Activated T-helper 1 cell treated with anti-CD3 and anti-CD28 coated beads, Interleukin-12 subunit alpha, Interleukin-12 subunit beta, Interleukin-2, Interleukin-4 antibody, amounts not matched to agents 30 ng/mL and 10 ng/mL and 1 ng/mL, durations not matched to agents 14 hours and 24 hours and 36 hours (primary cell): ENCODE data around the gene THADA. TPM values are rescaled to one million over a fixed set of nuclear protein-coding genes. Genes with fewer than 3 reads are reported as not detected.

ENCODE experiments used
- DNase-seq: peaks from one replicate; pipeline ENCODE4 v3.0.0; 2021; ENCODE audit warnings: low spot score
- H3K27ac Mint-ChIP-seq: one replicate; pipeline ENCODE4 v1.8.0; 2021; ENCODE audit warnings: mild to moderate bottlenecking, mixed read lengths
- H3K27me3 Mint-ChIP-seq: one replicate; pipeline ENCODE4 v1.8.0; 2022; ENCODE audit warnings: mild to moderate bottlenecking, moderate library complexity, mixed read lengths; ENCODE audit not compliant: insufficient read depth
- H3K36me3 Mint-ChIP-seq: one replicate; pipeline ENCODE4 v1.8.0; 2021; ENCODE audit warnings: low read depth, mixed read lengths
- H3K4me1 Mint-ChIP-seq: one replicate; pipeline ENCODE4 v1.8.0; 2021; ENCODE audit warnings: low read depth, mixed read lengths
- H3K4me3 Mint-ChIP-seq: one replicate; pipeline ENCODE4 v1.8.0; 2021; ENCODE audit warnings: mild to moderate bottlenecking, moderate library complexity, mixed read lengths
- H3K9me3 Mint-ChIP-seq: one replicate; pipeline ENCODE4 v1.8.0; 2021; ENCODE audit warnings: mixed read lengths
- intact Hi-C: fragments of 100-400 bp; cut with micrococcal nuclease; formaldehyde crosslinking; loops from one replicate; pipeline ENCODE4 v1.15.1; 2024
- total RNA-seq: library from RNA; stranded (reverse); gene quantifications from 2 replicates; pipeline ENCODE4 v1.2.3, GENCODE V29; 2022

The THADA gene
- total RNA-seq, 1 donor from 2014 or later: 51.7 TPM

GRCh38 chr2:43228321-43228751 is 367.5 kb downstream of the THADA start:
- H3K9me3 Mint-ChIP-seq: no peaks in the 10 kb centered on the region
- no peak for DNase-seq
- peaks cover 26% of the 10 kb centered on the region for H3K36me3 Mint-ChIP-seq
- H3K4me1 Mint-ChIP-seq: peaks cover 23% of the 10 kb centered on the region
- H3K27ac Mint-ChIP-seq: no peak overlapping the region
- H3K27me3 Mint-ChIP-seq: no peaks in the 10 kb centered on the region
- peak overlapping the region; percentile 2 for H3K4me3 Mint-ChIP-seq
- intact Hi-C loops: loop anchor here (2.0 to 5.0 kb wide), 2 partner anchors 370 to 401 kb away; no protein-coding TSS in a partner anchor

- intact Hi-C loops: loop anchor here (2.0 to 5.0 kb wide), 3 partner anchors 369 to 401 kb away; partner anchors contain the start of gene THADA
- no peak for DNase-seq
- Mint-ChIP-seq H3K9me3 (no peaks in the 10 kb centered on the region), H3K27me3 (no peaks in the 10 kb centered on the region), H3K36me3 (peaks cover 26% of the 10 kb centered on the region), H3K27ac (peak overlapping the region; percentile 89), H3K4me1 (peaks cover 25% of the 10 kb centered on the region), H3K4me3 (peak overlapping the region; percentile 85)
Observed at GRCh38 chr2:43227830-43228281, 368.0 kb downstream of the THADA start.

GRCh38 chr2:43226955-43227829 is 368.6 kb downstream of the THADA start:
- peak; percentile 60 for DNase-seq
- H3K4me1 Mint-ChIP-seq: peaks cover 32% of the 10 kb centered on the region
- H3K27ac Mint-ChIP-seq: peak overlapping the region; percentile 91
- H3K27me3 Mint-ChIP-seq: no peaks in the 10 kb centered on the region
- peaks cover 32% of the 10 kb centered on the region for H3K36me3 Mint-ChIP-seq
- peak overlapping the region; percentile 86 for H3K4me3 Mint-ChIP-seq
- no peaks in the 10 kb centered on the region for H3K9me3 Mint-ChIP-seq
- intact Hi-C loops: loop anchor here (1.0 to 5.0 kb wide), 8 partner anchors 53 to 941 kb away; partner anchors contain the start of genes PPM1B and THADA

GRCh38 chr2:43226558-43226954 is 369.3 kb downstream of the THADA start, which contains the start of gene ZFP36L2:
TSS of gene ZFP36L2 (minus strand) at chr2:43226606. CDS start at chr2:43226315, 291 bp downstream.
- DNase-seq: peak; percentile 95
- Mint-ChIP-seq H3K36me3 (peaks cover 38% of the 10 kb centered on the region), H3K9me3 (no peaks in the 10 kb centered on the region), H3K27ac (peak within 1 kb of the TSS; percentile 97), H3K27me3 (no peaks in the 10 kb centered on the region), H3K4me1 (peaks cover 38% of the 10 kb centered on the region), H3K4me3 (peak within 1 kb of the TSS; percentile 92)
- intact Hi-C loops: loop anchor here (1.0 to 5.0 kb wide), 8 partner anchors 52 to 942 kb away; partner anchors contain the start of genes PPM1B and THADA

- Mint-ChIP-seq H3K4me1 (peaks cover 44% of the 10 kb centered on the region), H3K9me3 (no peaks in the 10 kb centered on the region), H3K36me3 (peaks cover 41% of the 10 kb centered on the region), H3K4me3 (peak overlapping the region; percentile 92), H3K27me3 (no peaks in the 10 kb centered on the region), H3K27ac (peak overlapping the region; percentile 97)
- DNase-seq: peak; percentile 75
- intact Hi-C loops: loop anchor here (1.0 to 5.0 kb wide), 8 partner anchors 52 to 942 kb away; partner anchors contain the start of genes PPM1B and THADA
Observed at GRCh38 chr2:43225788-43226557, 369.9 kb downstream of the THADA start.

GRCh38 chr2:43225093-43225787 is 370.6 kb downstream of the THADA start:
- Mint-ChIP-seq H3K27me3 (no peaks in the 10 kb centered on the region), H3K27ac (peak overlapping the region; percentile 97), H3K9me3 (no peaks in the 10 kb centered on the region), H3K4me1 (peaks cover 51% of the 10 kb centered on the region), H3K4me3 (peak overlapping the region; percentile 92), H3K36me3 (peaks cover 42% of the 10 kb centered on the region)
- intact Hi-C loops: loop anchor here (5.0 kb wide), 1 partner anchor 398 kb away; no protein-coding TSS in a partner anchor
- DNase-seq: peak; percentile 60

- Mint-ChIP-seq H3K36me3 (peaks cover 42% of the 10 kb centered on the region), H3K4me3 (peak overlapping the region; percentile 92), H3K27ac (peak overlapping the region; percentile 48), H3K4me1 (peaks cover 55% of the 10 kb centered on the region), H3K27me3 (no peaks in the 10 kb centered on the region), H3K9me3 (no peaks in the 10 kb centered on the region)
- intact Hi-C loops: loop anchor here (5.0 kb wide), 1 partner anchor 397 kb away; no protein-coding TSS in a partner anchor
- DNase-seq: no peak
Observed at GRCh38 chr2:43224571-43225092, 371.2 kb downstream of the THADA start.

- intact Hi-C loops: no loop called here
- H3K4me3 Mint-ChIP-seq: peak overlapping the region; percentile 98
Observed at GRCh38 chr2:43224131-43224570, 371.7 kb downstream of the THADA start.

GRCh38 chr2:43223521-43224001 is 372.3 kb downstream of the THADA start:
- Mint-ChIP-seq H3K4me3 (peak overlapping the region; percentile 98), H3K9me3 (no peaks in the 10 kb centered on the region), H3K27ac (peak overlapping the region; percentile 99), H3K36me3 (peaks cover 38% of the 10 kb centered on the region), H3K27me3 (no peaks in the 10 kb centered on the region), H3K4me1 (peaks cover 55% of the 10 kb centered on the region)
- intact Hi-C loops: no loop called here
- DNase-seq: no peak

More at GRCh38 chr2:43224131-43224570, 371.7 kb downstream of the THADA start:
- DNase-seq: peak; percentile 71
- Mint-ChIP-seq H3K9me3 (no peaks in the 10 kb centered on the region), H3K4me1 (peaks cover 55% of the 10 kb centered on the region), H3K27me3 (no peaks in the 10 kb centered on the region), H3K27ac (peak overlapping the region; percentile 99), H3K36me3 (peaks cover 38% of the 10 kb centered on the region)

- DNase-seq: no peak
- peak overlapping the region; percentile 88 for H3K27ac Mint-ChIP-seq
- peaks cover 49% of the 10 kb centered on the region for H3K4me1 Mint-ChIP-seq
- intact Hi-C loops: no loop called here
- H3K9me3 Mint-ChIP-seq: no peaks in the 10 kb centered on the region
- no peaks in the 10 kb centered on the region for H3K27me3 Mint-ChIP-seq
- H3K4me3 Mint-ChIP-seq: peak overlapping the region; percentile 94
- H3K36me3 Mint-ChIP-seq: peaks cover 38% of the 10 kb centered on the region
Observed at GRCh38 chr2:43222475-43223309, 373.1 kb downstream of the THADA start.
